BLaER1 treated with 17β-estradiol and CSF1 and Interleukin-3, amounts not matched to agents 10 nM and 100 nM (cell line): ENCODE data around the gene S100A5.

Experiments used
- H3K27ac ChIP-seq, 11 experiments: shearing (Covaris generic); formaldehyde crosslinking; 2 replicates each; pipeline ENCODE4 v1.8.1; 2022
- H3K27me3 ChIP-seq, 11 experiments: shearing (Covaris generic); formaldehyde crosslinking; 2 replicates each; pipeline ENCODE4 v1.8.1; 2022
- H3K36me3 ChIP-seq, 11 experiments: shearing (Covaris generic); formaldehyde crosslinking; 2 replicates each; pipeline ENCODE4 v1.8.1; 2022
- H3K4me1 ChIP-seq, 10 experiments: shearing (Covaris generic); formaldehyde crosslinking; 2 replicates each; pipeline ENCODE4 v1.8.1; 2022
- H3K4me2 ChIP-seq, 11 experiments: shearing (Covaris generic); formaldehyde crosslinking; 2 replicates each; pipeline ENCODE4 v1.8.1; 2022
- H3K4me3 ChIP-seq, 10 experiments: shearing (Covaris generic); formaldehyde crosslinking; 2 replicates each; pipeline ENCODE4 v1.8.1; 2022
- H3K9ac ChIP-seq, 11 experiments: shearing (Covaris generic); formaldehyde crosslinking; 2 replicates each; pipeline ENCODE4 v1.8.1; 2022
- H3K9me3 ChIP-seq, 11 experiments: shearing (Covaris generic); formaldehyde crosslinking; replicated peaks in 1 of 11; 2 replicates each; pipeline ENCODE4 v1.8.1; 2022
- H4K20me1 ChIP-seq, 11 experiments: shearing (Covaris generic); formaldehyde crosslinking; 2 replicates each; pipeline ENCODE4 v1.8.1; 2022
- Cebpa-rat ChIP-seq, 11 experiments: shearing (Covaris generic); IDR thresholded peaks; 2 replicates each; pipeline ENCODE4 v1.8.1; 2022

Gene S100A5

DNA sequence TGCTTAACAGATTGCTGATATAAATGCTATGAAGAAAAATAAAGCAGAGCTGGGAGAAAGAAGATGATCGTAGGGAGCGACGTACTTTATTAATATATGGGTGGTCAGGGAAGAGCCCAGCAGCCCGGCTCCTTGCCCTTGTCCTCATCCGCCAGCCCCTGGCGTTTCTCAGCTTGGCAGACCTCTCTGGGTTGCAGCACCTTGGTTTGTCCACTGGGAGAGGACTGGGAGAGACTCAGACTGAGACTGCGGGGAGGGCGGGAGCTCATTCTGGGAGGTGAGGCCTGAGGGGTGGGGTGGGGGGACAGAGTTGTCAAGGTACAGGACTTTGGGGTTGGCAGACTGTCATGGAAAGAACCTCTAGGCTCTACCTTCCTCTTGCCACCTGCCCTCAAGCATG is 11.6 kb upstream of the S100A5 start:
- Histone ChIP-seq H3K4me1 (peaks cover 59 to 84% (median 67%) of the 10 kb centered on the region in 10 experiments), H4K20me1 (no peaks in the 10 kb centered on the region), H3K9me3 (no peaks in the 10 kb centered on the region), H3K36me3 (no peaks in the 10 kb centered on the region), H3K27ac (no peak overlapping the region), H3K4me2 (peak overlapping the region in 1 of 11 experiments; percentile 96; a peak in 1 of 22 replicates), H3K9ac (no peak overlapping the region), H3K27me3 (no peaks in the 10 kb centered on the region), H3K4me3 (no peak overlapping the region)
- no peak for TF ChIP-seq Cebpa-rat (IDR thresholded peaks at IDR 0.05)

- Histone ChIP-seq H3K4me1 (peaks cover 73 to 90% (median 81%) of the 10 kb centered on the region in 10 experiments), H3K27ac (peak overlapping the region in 9 of 11 experiments; percentile 24 to 80 (median 64); a peak in 17 of 22 replicates), H3K4me3 (no peak overlapping the region)
These were observed 10.2 kb upstream of the S100A5 start for GRCh38 chr1:153550827-153551500.

DNA sequence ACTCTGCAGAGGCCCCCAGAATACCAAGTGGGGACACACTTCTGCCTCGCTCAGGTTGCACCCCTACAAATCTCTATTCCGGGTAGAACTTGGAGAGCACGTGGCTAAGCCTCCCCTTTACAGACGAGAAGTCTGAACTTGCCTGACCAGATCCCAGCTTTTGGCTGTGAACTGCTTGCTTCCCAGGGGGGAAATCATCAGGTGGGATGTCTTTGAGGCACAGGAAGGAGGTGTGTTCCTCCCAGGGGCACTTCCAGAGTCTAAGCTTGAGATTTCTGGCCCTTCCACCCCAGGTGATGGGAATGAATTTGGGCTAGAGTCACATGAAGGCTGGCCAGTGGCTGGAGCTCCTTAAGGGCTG is 9.6 kb upstream of the S100A5 start:
- no peak for TF ChIP-seq Cebpa-rat (IDR thresholded peaks at IDR 0.05)
- Histone ChIP-seq H3K4me2 (peak overlapping the region; percentile 86 to 100 (median 95)), H3K27ac (peak overlapping the region in 9 of 11 experiments; percentile 24 to 80 (median 64); a peak in 16 of 22 replicates), H3K9ac (peak overlapping the region in 4 of 11 experiments; percentile 3 to 23 (median 4); a peak in 3 of 22 replicates), H3K27me3 (no peaks in the 10 kb centered on the region), H3K4me1 (peaks cover 79 to 96% (median 86%) of the 10 kb centered on the region in 10 experiments), H4K20me1 (0 out of 22 replicates have a peak, but pooled peaks cover 0 to under 1% (median 0%) of the 10 kb centered on the region in 11 experiments), H3K4me3 (no peak overlapping the region), H3K36me3 (no peaks in the 10 kb centered on the region), H3K9me3 (no peaks in the 10 kb centered on the region)

More at GRCh38 chr1:153550827-153551500, 10.2 kb upstream of the S100A5 start:
- peak overlapping the region; percentile 86 to 100 (median 95) for H3K4me2 ChIP-seq
- no peaks in the 10 kb centered on the region for H4K20me1 ChIP-seq
- H3K27me3 ChIP-seq, result no peaks in the 10 kb centered on the region
- H3K9me3 ChIP-seq, result no peaks in the 10 kb centered on the region
- peak overlapping the region in 5 of 11 experiments; percentile 4 to 32 (median 9); a peak in 5 of 22 replicates for H3K9ac ChIP-seq
- no peaks in the 10 kb centered on the region for H3K36me3 ChIP-seq
- no peak for TF ChIP-seq Cebpa-rat (IDR thresholded peaks at IDR 0.05)

- H4K20me1 ChIP-seq, result peaks cover 0 to 6% (median 0%) of the 10 kb centered on the region in 11 experiments; a peak in 6 of 22 replicates
- peak overlapping the region in 8 of 11 experiments; percentile 24 to 80 (median 64); a peak in 13 of 22 replicates for H3K27ac ChIP-seq
- H3K4me3 ChIP-seq, result no peak overlapping the region
- peak overlapping the region; percentile 86 to 100 (median 95) for H3K4me2 ChIP-seq
- no peaks in the 10 kb centered on the region for H3K27me3 ChIP-seq
- TF ChIP-seq Cebpa-rat (IDR thresholded peaks at IDR 0.05), result no peak
- peak overlapping the region in 1 of 11 experiments; percentile 1; a peak in 1 of 22 replicates for H3K9ac ChIP-seq
- H3K4me1 ChIP-seq, result peaks cover 83 to 97% (median 88%) of the 10 kb centered on the region in 10 experiments
- peaks cover 0 to under 1% (median 0%) of the 10 kb centered on the region in 11 experiments; a peak in 1 of 22 replicates for H3K36me3 ChIP-seq
- no peaks in the 10 kb centered on the region for H3K9me3 ChIP-seq
These were observed 9.1 kb upstream of the S100A5 start for GRCh38 chr1:153549741-153550397.

GRCh38 chr1:153548722-153549688 is 8.3 kb upstream of the S100A5 start, which contains the start of gene S100A3:
TSS of gene S100A3 (minus strand) at chr1:153549258. CDS start at chr1:153548485, 773 bp downstream.
- Histone ChIP-seq H3K4me3 (no peak within 1 kb of the TSS), H3K4me1 (peaks cover 83 to 97% (median 88%) of the 10 kb centered on the region in 10 experiments), H3K36me3 (peaks cover 0 to 9% (median 6%) of the 10 kb centered on the region in 11 experiments; a peak in 12 of 22 replicates), H3K9ac (peak within 1 kb of the TSS in 7 of 11 experiments; percentile 1 to 43 (median 24); a peak in 7 of 22 replicates), H3K9me3 (no peaks in the 10 kb centered on the region), H3K4me2 (peak within 1 kb of the TSS; percentile 86 to 100 (median 95)), H3K27me3 (no peaks in the 10 kb centered on the region), H3K27ac (peak within 1 kb of the TSS in 8 of 11 experiments; percentile 38 to 83 (median 67); a peak in 14 of 22 replicates), H4K20me1 (peaks cover 0 to 14% (median 0%) of the 10 kb centered on the region in 11 experiments; a peak in 6 of 22 replicates)
- no peak for TF ChIP-seq Cebpa-rat (IDR thresholded peaks at IDR 0.05)

GRCh38 chr1:153547560-153548551 is 7.1 kb upstream of the S100A5 start:
- peak overlapping the region in 9 of 11 experiments; percentile 5 to 85 (median 81); a peak in 15 of 22 replicates for H3K27ac ChIP-seq

More at GRCh38 chr1:153547560-153548551, 7.1 kb upstream of the S100A5 start:
- Histone ChIP-seq H3K4me2 (peak overlapping the region; percentile 86 to 100 (median 95)), H3K4me3 (no peak overlapping the region), H4K20me1 (peaks cover 0 to 26% (median 0%) of the 10 kb centered on the region in 11 experiments; a peak in 6 of 22 replicates), H3K9me3 (no peaks in the 10 kb centered on the region), H3K27me3 (no peaks in the 10 kb centered on the region), H3K4me1 (peaks cover 86 to 97% (median 88%) of the 10 kb centered on the region in 10 experiments), H3K9ac (peak overlapping the region in 9 of 11 experiments; percentile 16 to 79 (median 74); a peak in 16 of 22 replicates), H3K36me3 (peaks cover 0 to 20% (median 15%) of the 10 kb centered on the region in 11 experiments; a peak in 13 of 22 replicates)
- no peak for TF ChIP-seq Cebpa-rat (IDR thresholded peaks at IDR 0.05)
